Activated CD8-positive, alpha-beta T cell treated with anti-CD3 and anti-CD28 coated beads for 36 hours (primary cell): ENCODE data around the gene HEPN1. TPM values are rescaled to one million over a fixed set of nuclear protein-coding genes. Genes with fewer than 3 reads are reported as not detected.

Experiments used
- ATAC-seq: fragments of 200-7000 bp; cut with Tn5 transposase; one replicate; pipeline ENCODE4 v1.10.0; 2021; ENCODE audit warnings: mild to moderate bottlenecking, moderate library complexity
- CTCF ChIA-PET: fragments of 350-600 bp; sonication (Branson Sonifier 250); formaldehyde crosslinking; loops from one replicate; lab custom pipeline; 2021; ENCODE audit warnings: antibody characterized with exemption; lab: Charles Lee
- POLR2A ChIA-PET: fragments of 350-600 bp; sonication (Branson Sonifier 250); formaldehyde crosslinking; loops from one replicate; lab custom pipeline; 2021; ENCODE audit warnings: antibody characterized with exemption; lab: Charles Lee
- DNase-seq: peaks from one replicate; pipeline ENCODE4 v3.0.0-alpha.2; 2020
- H3K27ac Mint-ChIP-seq: one replicate; pipeline ENCODE4 v1.8.0; 2021; ENCODE audit warnings: mild to moderate bottlenecking, mixed read lengths
- H3K27me3 Mint-ChIP-seq: one replicate; pipeline ENCODE4 v1.8.0; 2021; ENCODE audit warnings: mixed read lengths
- H3K36me3 Mint-ChIP-seq: one replicate; pipeline ENCODE4 v1.8.0; 2021; ENCODE audit warnings: low read depth, mixed read lengths
- H3K4me1 Mint-ChIP-seq: one replicate; pipeline ENCODE4 v1.8.0; 2021; ENCODE audit warnings: low read depth, mixed read lengths
- H3K4me3 Mint-ChIP-seq: one replicate; pipeline ENCODE4 v1.8.0; 2021; ENCODE audit warnings: mild to moderate bottlenecking, moderate library complexity, mixed read lengths
- H3K9me3 Mint-ChIP-seq: one replicate; pipeline ENCODE4 v1.8.0; 2021; ENCODE audit warnings: mixed read lengths
- intact Hi-C: fragments of 100-400 bp; cut with micrococcal nuclease; formaldehyde crosslinking; loops from one replicate; pipeline ENCODE4 v1.10.0; 2022
- total RNA-seq, 2 experiments: library from RNA; stranded (reverse); gene quantifications; one replicate each; pipeline ENCODE4 v1.2.3, GENCODE V29; 2021
- TF ChIP-seq, protein P1 (sequence below): fragments of 200-600 bp; IDR thresholded peaks from one replicate; pipeline ENCODE4 v1.8.0; 2022; ENCODE audit warnings: antibody characterized with exemption, mild to moderate bottlenecking

HEPN1 gene
- total RNA-seq, 2 experiments from 2014 or later = not detected

DNA sequence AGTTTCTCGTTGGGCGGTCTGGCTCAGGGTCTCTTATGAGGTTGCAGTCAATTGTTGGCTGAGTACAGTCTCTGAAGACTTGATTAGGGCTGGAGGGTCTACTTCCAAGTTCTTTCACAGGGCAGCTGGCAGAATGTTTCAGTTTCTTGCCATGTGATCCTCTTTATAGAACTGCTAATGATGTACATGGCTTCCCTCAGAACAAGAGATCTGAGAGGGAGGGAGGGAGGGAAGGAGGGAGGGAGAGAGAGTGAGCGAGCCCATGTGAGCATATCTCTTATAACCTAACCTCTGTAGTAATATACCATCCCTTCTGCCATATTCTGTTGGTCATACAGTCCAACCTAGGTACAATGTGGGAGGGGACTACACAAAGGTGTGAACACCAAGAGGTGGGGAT is 32.3 kb downstream of the HEPN1 start:
- no peaks in the 10 kb centered on the region for H3K27me3 Mint-ChIP-seq
- H3K27ac Mint-ChIP-seq = no peak overlapping the region
- TF ChIP-seq, protein P1, sequence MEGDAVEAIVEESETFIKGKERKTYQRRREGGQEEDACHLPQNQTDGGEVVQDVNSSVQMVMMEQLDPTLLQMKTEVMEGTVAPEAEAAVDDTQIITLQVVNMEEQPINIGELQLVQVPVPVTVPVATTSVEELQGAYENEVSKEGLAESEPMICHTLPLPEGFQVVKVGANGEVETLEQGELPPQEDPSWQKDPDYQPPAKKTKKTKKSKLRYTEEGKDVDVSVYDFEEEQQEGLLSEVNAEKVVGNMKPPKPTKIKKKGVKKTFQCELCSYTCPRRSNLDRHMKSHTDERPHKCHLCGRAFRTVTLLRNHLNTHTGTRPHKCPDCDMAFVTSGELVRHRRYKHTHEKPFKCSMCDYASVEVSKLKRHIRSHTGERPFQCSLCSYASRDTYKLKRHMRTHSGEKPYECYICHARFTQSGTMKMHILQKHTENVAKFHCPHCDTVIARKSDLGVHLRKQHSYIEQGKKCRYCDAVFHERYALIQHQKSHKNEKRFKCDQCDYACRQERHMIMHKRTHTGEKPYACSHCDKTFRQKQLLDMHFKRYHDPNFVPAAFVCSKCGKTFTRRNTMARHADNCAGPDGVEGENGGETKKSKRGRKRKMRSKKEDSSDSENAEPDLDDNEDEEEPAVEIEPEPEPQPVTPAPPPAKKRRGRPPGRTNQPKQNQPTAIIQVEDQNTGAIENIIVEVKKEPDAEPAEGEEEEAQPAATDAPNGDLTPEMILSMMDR = no peak
- intact Hi-C loops = no loop called here
- peaks cover 13% of the 10 kb centered on the region for H3K9me3 Mint-ChIP-seq
- no peak for ATAC-seq
- no peak overlapping the region for H3K4me3 Mint-ChIP-seq
- H3K36me3 Mint-ChIP-seq = peaks cover 8% of the 10 kb centered on the region
- peaks cover 11% of the 10 kb centered on the region for H3K4me1 Mint-ChIP-seq
- DNase-seq = no peak
- ChIA-PET CTCF (interaction anchor here (0.6 to 1.8 kb wide), 6 partner anchors 8 to 190 kb away, joined by 3 to 4 read pairs (median 3); no protein-coding TSS in a partner anchor), POLR2A (no interaction called here)

DNA sequence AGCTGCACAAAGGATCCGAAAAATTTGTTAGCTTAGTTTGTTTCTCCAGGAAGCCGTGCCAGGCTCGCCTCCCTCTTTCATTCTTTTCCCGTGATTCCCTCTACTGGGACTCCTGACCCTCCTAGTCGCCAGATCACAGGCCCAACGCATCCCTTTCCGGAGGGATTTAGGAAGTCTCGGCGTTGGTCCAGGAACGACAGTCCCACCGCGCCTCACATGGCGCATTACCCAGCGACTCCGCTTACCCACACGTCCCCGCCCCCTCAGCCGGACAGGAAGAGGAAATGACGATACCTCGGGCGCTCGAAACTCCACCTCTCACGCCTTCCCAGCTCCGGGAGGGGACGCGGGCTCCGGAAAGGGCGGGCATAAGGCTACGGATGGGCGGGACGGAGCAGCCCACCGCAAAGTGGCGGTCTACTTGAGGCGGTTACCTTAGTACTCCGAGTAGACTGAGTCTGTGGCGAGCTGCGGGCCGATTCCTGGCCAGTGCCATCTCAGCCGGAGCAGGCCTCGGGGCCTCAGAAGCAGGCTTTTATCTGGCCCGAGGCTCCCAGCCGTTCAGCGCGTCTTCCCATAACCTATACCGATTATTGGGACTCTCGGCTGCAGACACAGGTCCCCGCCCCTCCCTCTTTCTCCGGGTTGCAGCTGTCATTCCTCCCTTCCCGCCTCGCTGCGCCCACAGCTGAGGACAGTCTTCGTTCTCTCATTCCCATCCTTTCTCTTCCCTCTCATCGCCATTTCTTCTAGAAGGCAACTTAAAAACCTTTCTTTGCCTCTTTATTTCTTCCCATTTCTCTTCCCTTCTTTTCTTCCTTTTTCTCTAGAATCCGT is 34.9 kb downstream of the HEPN1 start, which contains the start of gene CCDC15:
TSS of gene CCDC15 (plus strand) at position 450 of the 837 bp plus-strand sequence. CDS start 531 bp downstream, outside the sequence.
- ChIA-PET CTCF (interaction anchor here (0.8 to 4.2 kb wide), 15 partner anchors 9 to 475 kb away, joined by 3 to 21 read pairs (median 4); partner anchors contain the start of gene PKNOX2), POLR2A (interaction anchor here (0.7 to 2.4 kb wide), 11 partner anchors 10 to 159 kb away, joined by 3 to 10 read pairs (median 4); partner anchors contain the start of gene TMEM218)
- TF ChIP-seq, protein P1 = no peak
- H3K36me3 Mint-ChIP-seq = peaks cover 3% of the 10 kb centered on the region
- H3K27ac Mint-ChIP-seq = no peak within 1 kb of the TSS
- ATAC-seq = peak; percentile 97
- intact Hi-C loops = loop anchor here (2.0 kb wide), 1 partner anchor 77 kb away; no protein-coding TSS in a partner anchor
- no peak within 1 kb of the TSS for H3K4me3 Mint-ChIP-seq
- DNase-seq = peak; percentile 98
- peaks cover 4% of the 10 kb centered on the region for H3K9me3 Mint-ChIP-seq
- H3K27me3 Mint-ChIP-seq = no peaks in the 10 kb centered on the region
- peaks cover 9% of the 10 kb centered on the region for H3K4me1 Mint-ChIP-seq

DNA sequence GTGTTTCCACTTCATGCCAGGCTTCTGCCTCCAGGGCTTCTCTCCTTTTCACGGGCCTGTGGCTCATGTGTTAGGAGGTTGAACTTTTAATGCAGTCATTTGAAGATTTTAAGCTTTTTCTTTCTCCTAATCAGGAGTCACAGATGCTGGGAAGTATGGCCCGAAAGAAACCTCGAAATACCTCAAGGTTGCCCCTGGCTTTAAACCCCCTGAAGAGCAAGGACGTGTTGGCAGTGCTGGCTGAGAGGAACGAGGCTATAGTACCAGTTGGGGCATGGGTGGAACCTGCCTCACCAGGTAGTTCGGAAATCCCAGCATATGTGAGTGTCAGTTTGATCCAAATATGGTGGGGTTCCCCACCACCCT is 35.5 kb downstream of the HEPN1 start:
- DNase-seq = no peak
- Mint-ChIP-seq H3K9me3 (no peaks in the 10 kb centered on the region), H3K4me3 (no peak overlapping the region), H3K36me3 (no peaks in the 10 kb centered on the region), H3K27me3 (no peaks in the 10 kb centered on the region), H3K4me1 (peaks cover 4% of the 10 kb centered on the region), H3K27ac (no peak overlapping the region)
- ChIA-PET CTCF (interaction anchor here (1.0 to 4.2 kb wide), 9 partner anchors 16 to 474 kb away, joined by 3 to 21 read pairs (median 4); no protein-coding TSS in a partner anchor), POLR2A (interaction anchor here (0.7 to 2.4 kb wide), 5 partner anchors 11 to 157 kb away, joined by 3 to 10 read pairs (median 3); partner anchors contain the start of gene TMEM218)
- TF ChIP-seq, protein P1 = no peak
- intact Hi-C loops = no loop called here
- no peak for ATAC-seq

DNA sequence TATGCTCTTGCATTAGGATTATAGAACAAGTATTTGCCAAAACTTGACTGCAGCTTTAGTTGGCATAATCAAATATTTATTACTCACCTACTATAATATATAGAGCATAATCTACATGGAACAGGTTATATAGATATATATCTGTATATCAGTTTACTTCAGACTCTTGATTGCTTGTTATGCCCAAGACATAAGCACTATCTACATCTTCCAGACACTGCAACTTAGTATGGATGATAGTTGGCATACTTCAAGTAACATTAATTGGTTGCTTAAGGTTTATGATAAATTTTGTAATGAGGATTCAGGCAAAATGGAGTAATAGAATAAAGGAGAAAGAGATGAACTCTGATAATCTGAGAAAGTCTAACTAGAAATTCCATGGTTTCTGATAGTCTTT is 36.0 kb downstream of the HEPN1 start:
- POLR2A ChIA-PET = interaction anchor here (1.0 to 2.4 kb wide), 2 partner anchors 21 to 79 kb away, joined by 3 to 10 read pairs; no protein-coding TSS in a partner anchor
- Mint-ChIP-seq H3K9me3 (no peaks in the 10 kb centered on the region), H3K27me3 (no peaks in the 10 kb centered on the region), H3K36me3 (no peaks in the 10 kb centered on the region), H3K4me1 (peaks cover 4% of the 10 kb centered on the region), H3K27ac (no peak overlapping the region), H3K4me3 (no peak overlapping the region)
- intact Hi-C loops = no loop called here
- CTCF ChIA-PET = interaction anchor here (1.4 to 4.2 kb wide), 5 partner anchors 20 to 474 kb away, joined by 3 to 21 read pairs (median 6); no protein-coding TSS in a partner anchor
- ATAC-seq (no peak), DNase-seq (no peak)
- TF ChIP-seq, protein P1 = no peak
